MCF 10A (cell line): ENCODE results near the gene LSG1. TPM values are rescaled to one million over a fixed set of nuclear protein-coding genes. Genes with fewer than 3 reads are reported as not detected.

Experiments
- BruUV-seq: library from RNA; stranded (reverse); fragments of 400-500 nt; replicated peaks from 2 replicates; lab custom pipeline; 2021; lab: Mats Ljungman, UMichigan
- CTCF ChIA-PET: fragments of 300-600 bp; sonication (Branson Sonifier 250); formaldehyde crosslinking; extraction: SDS; loops from one replicate; lab custom pipeline; 2021; ENCODE audit warnings: antibody characterized with exemption, inconsistent platforms; lab: Yijun Ruan, JAX
- POLR2A ChIA-PET: fragments of 300-600, 350-650 bp; sonication (Branson Sonifier 250); formaldehyde crosslinking; extraction: SDS; loops from one replicate; lab custom pipeline; 2020; ENCODE audit warnings: antibody characterized with exemption, inconsistent platforms; lab: Yijun Ruan, JAX
- DNase-seq: peaks from one replicate; pipeline ENCODE4 v3.0.0-alpha.2; 2018; ENCODE audit not compliant: unreplicated experiment
- H3K27ac Mint-ChIP-seq: one replicate; pipeline ENCODE4 v1.8.0; 2022; ENCODE audit warnings: mild to moderate bottlenecking, low read depth, mixed read lengths; ENCODE audit not compliant: unreplicated experiment
- H3K27me3 Mint-ChIP-seq: one replicate; pipeline ENCODE4 v1.8.0; 2022; ENCODE audit warnings: mixed read lengths; ENCODE audit not compliant: insufficient read depth, unreplicated experiment
- H3K36me3 Mint-ChIP-seq: one replicate; pipeline ENCODE4 v1.8.0; 2022; ENCODE audit warnings: mild to moderate bottlenecking, moderate library complexity, mixed read lengths; ENCODE audit not compliant: insufficient read depth, unreplicated experiment
- H3K4me1 Mint-ChIP-seq: one replicate; pipeline ENCODE4 v1.8.0; 2022; ENCODE audit warnings: mixed read lengths; ENCODE audit not compliant: insufficient read depth, unreplicated experiment
- H3K4me3 Mint-ChIP-seq: one replicate; pipeline ENCODE4 v1.8.0; 2022; ENCODE audit warnings: mild to moderate bottlenecking, moderate library complexity, mixed read lengths; ENCODE audit not compliant: unreplicated experiment
- H3K9me3 Mint-ChIP-seq: one replicate; pipeline ENCODE4 v1.8.0; 2022; ENCODE audit warnings: mixed read lengths; ENCODE audit not compliant: unreplicated experiment
- CTCF ChIP-seq: fragments of 200-600 bp; IDR thresholded peaks from one replicate; pipeline ENCODE4 v1.8.0; 2022; ENCODE audit warnings: antibody characterized with exemption, mild to moderate bottlenecking; ENCODE audit not compliant: unreplicated experiment
- intact Hi-C: fragments of 100-400 bp; cut with micrococcal nuclease; formaldehyde crosslinking; loops from 2 replicates; pipeline ENCODE4 v1.14.1; 2022
- total RNA-seq: library from RNA; stranded (reverse); gene quantifications from 2 replicates; pipeline ENCODE4 v1.2.3, GENCODE V29; 2022

Gene LSG1
- total RNA-seq, 1 experiment from 2014 or later, result 35.1 TPM

GRCh38 chr3:194657439-194657838 is 14.6 kb downstream of the LSG1 start:
- BruUV-seq, result no TSS peak
- Mint-ChIP-seq H3K27me3 (no peaks in the 10 kb centered on the region), H3K9me3 (no peaks in the 10 kb centered on the region), H3K36me3 (peaks cover 74% of the 10 kb centered on the region), H3K27ac (no peak overlapping the region), H3K4me1 (no peaks in the 10 kb centered on the region), H3K4me3 (no peak overlapping the region)
- intact Hi-C loops, result no loop called here
- DNase-seq, result no peak
- no peak for TF ChIP-seq CTCF
- POLR2A ChIA-PET, result no interaction called here
- CTCF ChIA-PET, result interaction anchor here (0.6 to 1.6 kb wide), 4 partner anchors 14 to 880 kb away, joined by 3 to 6 read pairs (median 4); partner anchors contain the start of gene LSG1

- H3K4me1 Mint-ChIP-seq, result no peaks in the 10 kb centered on the region
- H3K36me3 Mint-ChIP-seq, result peaks cover 79% of the 10 kb centered on the region
- ChIA-PET CTCF (interaction anchor here (0.7 kb wide), 1 partner anchor 612 kb away, joined by 3 read pairs; no protein-coding TSS in a partner anchor), POLR2A (no interaction called here)
- no peaks in the 10 kb centered on the region for H3K27me3 Mint-ChIP-seq
- no TSS peak for BruUV-seq
- no peak overlapping the region for H3K4me3 Mint-ChIP-seq
- H3K27ac Mint-ChIP-seq, result no peak overlapping the region
- no peaks in the 10 kb centered on the region for H3K9me3 Mint-ChIP-seq
- DNase-seq, result no peak
- intact Hi-C loops, result no loop called here
- no peak for TF ChIP-seq CTCF
Measured at GRCh38 chr3:194654443-194654842, 17.5 kb downstream of the LSG1 start.

GRCh38 chr3:194647747-194648146 is 24.2 kb downstream of the LSG1 start:
- Mint-ChIP-seq H3K4me1 (no peaks in the 10 kb centered on the region), H3K9me3 (no peaks in the 10 kb centered on the region), H3K4me3 (no peak overlapping the region), H3K27me3 (no peaks in the 10 kb centered on the region), H3K27ac (no peak overlapping the region), H3K36me3 (peaks cover 66% of the 10 kb centered on the region)
- intact Hi-C loops, result no loop called here
- POLR2A ChIA-PET, result interaction anchor here (0.8 to 1.4 kb wide), 2 partner anchors 12 to 14 kb away, joined by 3 to 6 read pairs; partner anchors contain the start of gene TMEM44
- CTCF ChIA-PET, result interaction anchor here (0.6 kb wide), 1 partner anchor 38 kb away, joined by 5 read pairs; the partner anchor contains the start of gene FAM43A
- no TSS peak for BruUV-seq
- no peak for DNase-seq
- no peak for TF ChIP-seq CTCF

- no TSS peak for BruUV-seq
- H3K36me3 Mint-ChIP-seq, result peaks cover 52% of the 10 kb centered on the region
- POLR2A ChIA-PET, result interaction anchor here (0.9 to 1.0 kb wide), 3 partner anchors 9 to 29 kb away, joined by 3 to 6 read pairs (median 4); partner anchors contain the start of genes LSG1 and TMEM44
- H3K27me3 Mint-ChIP-seq, result no peaks in the 10 kb centered on the region
- H3K9me3 Mint-ChIP-seq, result no peaks in the 10 kb centered on the region
- intact Hi-C loops, result no loop called here
- DNase-seq, result no peak
- no peak overlapping the region for H3K4me3 Mint-ChIP-seq
- H3K4me1 Mint-ChIP-seq, result no peaks in the 10 kb centered on the region
- H3K27ac Mint-ChIP-seq, result no peak overlapping the region
- TF ChIP-seq CTCF, result no peak
- CTCF ChIA-PET, result interaction anchor here (0.6 to 2.0 kb wide), 4 partner anchors 9 to 359 kb away, joined by 3 to 7 read pairs (median 4); no protein-coding TSS in a partner anchor
Measured at GRCh38 chr3:194642769-194643168, 29.2 kb downstream of the LSG1 start.
